HepG2 (cell line): ENCODE measurements around the gene UGCG.

Experiments
- CEBPG ChIP-seq: IDR thresholded peaks from 2 replicates; pipeline ENCODE4 v1.6.1; 2016
- EP300 ChIP-seq, 3 experiments: sonication (generic) in 1 of 3; formaldehyde crosslinking in 1 of 3; IDR thresholded peaks; 2 replicates each; pipeline versions ENCODE4 v1.5.1 to v1.6.1; 2011 to 2020; ENCODE audit warnings: low read depth in 2 of 3, low read length in 2 of 3, borderline replicate concordance in 1 of 3, improper control_type of control experiment in 1 of 3, mild to moderate bottlenecking in 1 of 3, missing genetic modification reagents in 1 of 3, moderate library complexity in 1 of 3
- KLF6 ChIP-seq: IDR thresholded peaks from 2 replicates; pipeline ENCODE4 v1.8.0; 2016; ENCODE audit warnings: missing biosample characterization, missing genetic modification reagents
- MYNN ChIP-seq: sonication (generic); formaldehyde crosslinking; IDR thresholded peaks from 2 replicates; pipeline ENCODE4 v1.4.0; 2020; ENCODE audit warnings: mild to moderate bottlenecking, low read depth, missing genetic modification reagents
- ZNF564 ChIP-seq: sonication (generic); formaldehyde crosslinking; IDR thresholded peaks from 2 replicates; pipeline ENCODE4 v1.8.1; 2023; ENCODE audit warnings: mild to moderate bottlenecking, missing genetic modification reagents
- TF ChIP-seq, protein P1 (sequence below): sonication (generic); formaldehyde crosslinking; IDR thresholded peaks from 2 replicates; pipeline ENCODE4 v1.9.0; 2022; ENCODE audit warnings: missing genetic modification reagents, mild to moderate bottlenecking, borderline replicate concordance
- TF ChIP-seq, protein P2 (sequence below): sonication (generic); formaldehyde crosslinking; IDR thresholded peaks from 2 replicates; pipeline ENCODE4 v1.4.0; 2020; ENCODE audit warnings: mild to moderate bottlenecking, missing genetic modification reagents, borderline replicate concordance

DNA sequence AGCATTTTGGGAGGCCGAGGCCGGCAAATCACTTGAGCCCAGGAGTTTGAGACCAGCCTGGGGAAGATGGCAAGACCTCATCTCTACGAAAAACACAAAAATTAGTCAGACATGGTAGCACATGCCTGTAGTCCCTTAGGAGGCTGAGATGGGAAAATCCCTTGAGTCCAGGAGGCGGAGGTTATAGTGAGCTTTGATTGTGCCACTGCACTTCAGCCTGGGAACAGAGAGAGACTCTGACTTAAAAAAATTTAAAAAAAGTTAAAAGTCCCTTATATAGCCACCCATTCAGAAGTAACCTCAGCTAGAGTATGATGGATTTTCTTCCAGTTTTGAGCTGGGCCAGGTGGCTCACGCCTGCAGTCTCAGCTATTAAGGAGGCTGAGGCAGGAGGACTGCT is 72.4 kb downstream of the UGCG start:
- TF ChIP-seq EP300 (IDR thresholded peaks at IDR 0.05; ENCODE audit: low read depth in 2 of 2, low read length in 2 of 2) (no peak), EP300 (CRISPR knock-in tag; IDR thresholded peaks at IDR 0.05; ENCODE audit: borderline replicate concordance) (no peak), KLF6 (CRISPR knock-in tag) (no peak), CEBPG (CRISPR knock-in tag) (no peak), ZNF564 (no peak), MYNN (CRISPR knock-in tag) (no peak)
- TF ChIP-seq, protein P1, sequence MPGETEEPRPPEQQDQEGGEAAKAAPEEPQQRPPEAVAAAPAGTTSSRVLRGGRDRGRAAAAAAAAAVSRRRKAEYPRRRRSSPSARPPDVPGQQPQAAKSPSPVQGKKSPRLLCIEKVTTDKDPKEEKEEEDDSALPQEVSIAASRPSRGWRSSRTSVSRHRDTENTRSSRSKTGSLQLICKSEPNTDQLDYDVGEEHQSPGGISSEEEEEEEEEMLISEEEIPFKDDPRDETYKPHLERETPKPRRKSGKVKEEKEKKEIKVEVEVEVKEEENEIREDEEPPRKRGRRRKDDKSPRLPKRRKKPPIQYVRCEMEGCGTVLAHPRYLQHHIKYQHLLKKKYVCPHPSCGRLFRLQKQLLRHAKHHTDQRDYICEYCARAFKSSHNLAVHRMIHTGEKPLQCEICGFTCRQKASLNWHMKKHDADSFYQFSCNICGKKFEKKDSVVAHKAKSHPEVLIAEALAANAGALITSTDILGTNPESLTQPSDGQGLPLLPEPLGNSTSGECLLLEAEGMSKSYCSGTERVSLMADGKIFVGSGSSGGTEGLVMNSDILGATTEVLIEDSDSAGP (CRISPR knock-in tag): no peak
- TF ChIP-seq, protein P2, sequence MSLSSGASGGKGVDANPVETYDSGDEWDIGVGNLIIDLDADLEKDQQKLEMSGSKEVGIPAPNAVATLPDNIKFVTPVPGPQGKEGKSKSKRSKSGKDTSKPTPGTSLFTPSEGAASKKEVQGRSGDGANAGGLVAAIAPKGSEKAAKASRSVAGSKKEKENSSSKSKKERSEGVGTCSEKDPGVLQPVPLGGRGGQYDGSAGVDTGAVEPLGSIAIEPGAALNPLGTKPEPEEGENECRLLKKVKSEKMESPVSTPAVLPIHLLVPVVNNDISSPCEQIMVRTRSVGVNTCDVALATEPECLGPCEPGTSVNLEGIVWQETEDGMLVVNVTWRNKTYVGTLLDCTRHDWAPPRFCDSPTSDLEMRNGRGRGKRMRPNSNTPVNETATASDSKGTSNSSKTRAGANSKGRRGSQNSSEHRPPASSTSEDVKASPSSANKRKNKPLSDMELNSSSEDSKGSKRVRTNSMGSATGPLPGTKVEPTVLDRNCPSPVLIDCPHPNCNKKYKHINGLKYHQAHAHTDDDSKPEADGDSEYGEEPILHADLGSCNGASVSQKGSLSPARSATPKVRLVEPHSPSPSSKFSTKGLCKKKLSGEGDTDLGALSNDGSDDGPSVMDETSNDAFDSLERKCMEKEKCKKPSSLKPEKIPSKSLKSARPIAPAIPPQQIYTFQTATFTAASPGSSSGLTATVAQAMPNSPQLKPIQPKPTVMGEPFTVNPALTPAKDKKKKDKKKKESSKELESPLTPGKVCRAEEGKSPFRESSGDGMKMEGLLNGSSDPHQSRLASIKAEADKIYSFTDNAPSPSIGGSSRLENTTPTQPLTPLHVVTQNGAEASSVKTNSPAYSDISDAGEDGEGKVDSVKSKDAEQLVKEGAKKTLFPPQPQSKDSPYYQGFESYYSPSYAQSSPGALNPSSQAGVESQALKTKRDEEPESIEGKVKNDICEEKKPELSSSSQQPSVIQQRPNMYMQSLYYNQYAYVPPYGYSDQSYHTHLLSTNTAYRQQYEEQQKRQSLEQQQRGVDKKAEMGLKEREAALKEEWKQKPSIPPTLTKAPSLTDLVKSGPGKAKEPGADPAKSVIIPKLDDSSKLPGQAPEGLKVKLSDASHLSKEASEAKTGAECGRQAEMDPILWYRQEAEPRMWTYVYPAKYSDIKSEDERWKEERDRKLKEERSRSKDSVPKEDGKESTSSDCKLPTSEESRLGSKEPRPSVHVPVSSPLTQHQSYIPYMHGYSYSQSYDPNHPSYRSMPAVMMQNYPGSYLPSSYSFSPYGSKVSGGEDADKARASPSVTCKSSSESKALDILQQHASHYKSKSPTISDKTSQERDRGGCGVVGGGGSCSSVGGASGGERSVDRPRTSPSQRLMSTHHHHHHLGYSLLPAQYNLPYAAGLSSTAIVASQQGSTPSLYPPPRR: no peak
